IMR-90 (cell line): ENCODE data around the gene NOS1AP. TPM values are rescaled to one million over a fixed set of nuclear protein-coding genes. Genes with fewer than 3 reads are reported as not detected.

Source experiments
- ATAC-seq: fragments of 200-7000 bp; cut with Tn5 transposase; 2 replicates; pipeline ENCODE4 v1.9.1; 2020; ENCODE audit warnings: low read depth, mild to moderate bottlenecking, moderate library complexity
- BruUV-seq: library from RNA; stranded (reverse); fragments of 400-500 nt; replicated peaks from 2 replicates; lab custom pipeline; 2021; lab: Mats Ljungman, UMichigan
- CTCF ChIA-PET: fragments of 300-600 bp; formaldehyde crosslinking; extraction: SDS; loops from one replicate; lab custom pipeline; 2021; ENCODE audit warnings: antibody characterized with exemption; lab: Yijun Ruan, JAX
- POLR2A ChIA-PET: fragments of 300-600 bp; sonication (Branson Sonifier 250); formaldehyde crosslinking; loops from one replicate; lab custom pipeline; 2022; ENCODE audit warnings: antibody characterized with exemption; ENCODE audit not compliant: unreplicated experiment; lab: Charles Lee
- DNase-seq: peaks from one replicate; pipeline ENCODE4 v3.0.0; 2013
- H2AFZ ChIP-seq: replicated peaks from 2 replicates; pipeline ENCODE3; 2013; ENCODE audit warnings: low read length, mild to moderate bottlenecking; ENCODE audit not compliant: poor library complexity
- H2AK5ac ChIP-seq: 2 replicates; pipeline ENCODE4 v1.6.1; 2013; ENCODE audit warnings: low read depth, low read length, inconsistent platforms
- H2AK9ac ChIP-seq: replicated peaks from 2 replicates; pipeline ENCODE3; 2013; ENCODE audit warnings: mild to moderate bottlenecking, low read depth, low read length, moderate library complexity; ENCODE audit not compliant: poor library complexity
- H2BK120ac ChIP-seq: 2 replicates; pipeline ENCODE4 v1.6.1; 2013; ENCODE audit warnings: low read depth, low read length, inconsistent platforms
- H2BK15ac ChIP-seq: 3 replicates; pipeline ENCODE4 v1.6.1; 2013; ENCODE audit warnings: low read depth, low read length, inconsistent platforms
- H2BK20ac ChIP-seq: 2 replicates; pipeline ENCODE4 v1.6.1; 2013; ENCODE audit warnings: low read depth, mild to moderate bottlenecking, inconsistent platforms, low read length, moderate library complexity
- H2BK5ac ChIP-seq: 2 replicates; pipeline ENCODE4 v1.6.1; 2013; ENCODE audit warnings: mild to moderate bottlenecking, low read depth, low read length, inconsistent platforms; ENCODE audit not compliant: poor library complexity, severe bottlenecking
- H3K14ac ChIP-seq: replicated peaks from 2 replicates; pipeline ENCODE4 v1.6.1; 2013; ENCODE audit warnings: low read depth, low read length, inconsistent platforms
- H3K18ac ChIP-seq: 2 replicates; pipeline ENCODE4 v1.6.1; 2013; ENCODE audit warnings: low read depth, low read length, control low read depth
- H3K23ac ChIP-seq: 2 replicates; pipeline ENCODE4 v1.6.1; 2013; ENCODE audit warnings: low read depth, low read length, inconsistent platforms
- H3K27ac ChIP-seq: 2 replicates; pipeline ENCODE4 v1.5.1; 2013; ENCODE audit warnings: mild to moderate bottlenecking, control low read depth, low read length; ENCODE audit not compliant: insufficient read depth
- H3K27me3 ChIP-seq: 2 replicates; pipeline ENCODE4 v1.6.1; 2013; ENCODE audit warnings: low read length; ENCODE audit not compliant: control insufficient read depth, insufficient read depth
- H3K36me3 ChIP-seq: 2 replicates; pipeline ENCODE4 v1.6.1; 2013; ENCODE audit warnings: low read length, mixed read lengths; ENCODE audit not compliant: control insufficient read depth, insufficient read depth
- H3K4ac ChIP-seq: 2 replicates; pipeline ENCODE4 v1.6.1; 2013; ENCODE audit warnings: low read depth, low read length, inconsistent platforms
- H3K4me1 ChIP-seq: 2 replicates; pipeline ENCODE4 v1.6.1; 2013; ENCODE audit warnings: low read length, mixed read lengths; ENCODE audit not compliant: control insufficient read depth, insufficient read depth
- H3K4me2 ChIP-seq: 2 replicates; pipeline ENCODE4 v1.6.1; 2013; ENCODE audit warnings: low read depth, mild to moderate bottlenecking, control low read depth, low read length, moderate library complexity
- H3K4me3 ChIP-seq: 2 replicates; pipeline ENCODE4 v1.5.1; 2013; ENCODE audit warnings: low read depth, mild to moderate bottlenecking, control low read depth, low read length, moderate library complexity; ENCODE audit not compliant: insufficient read depth
- H3K56ac ChIP-seq: 2 replicates; pipeline ENCODE4 v1.6.1; 2013; ENCODE audit warnings: low read length, inconsistent platforms; ENCODE audit not compliant: insufficient read depth; ENCODE audit errors: extremely low read depth
- H3K79me1 ChIP-seq, 2 experiments: 2 replicates each; pipeline ENCODE4 v1.6.1; 2013; ENCODE audit warnings: low read length in 2 of 2, inconsistent platforms in 1 of 2, low read depth in 1 of 2
- H3K9ac ChIP-seq: 2 replicates; pipeline ENCODE4 v1.6.1; 2013; ENCODE audit warnings: low read depth, low read length, control low read depth
- H3K9me1 ChIP-seq: 2 replicates; pipeline ENCODE4 v1.6.1; 2013; ENCODE audit warnings: low read length, inconsistent platforms; ENCODE audit not compliant: insufficient read depth
- H3K9me3 ChIP-seq: 2 replicates; pipeline ENCODE4 v1.6.1; 2013; ENCODE audit warnings: low read length; ENCODE audit not compliant: control insufficient read depth, insufficient read depth
- H4K20me1 ChIP-seq: 2 replicates; pipeline ENCODE4 v1.6.1; 2013; ENCODE audit warnings: low read length, inconsistent platforms; ENCODE audit not compliant: insufficient read depth
- H4K5ac ChIP-seq: 2 replicates; pipeline ENCODE4 v1.6.1; 2013; ENCODE audit warnings: mild to moderate bottlenecking, low read depth, low read length, control low read depth
- H4K8ac ChIP-seq, 2 experiments: 2 replicates each; pipeline ENCODE4 v1.6.1; 2013; ENCODE audit warnings: low read depth in 2 of 2, low read length in 2 of 2, control low read depth in 1 of 2, inconsistent platforms in 1 of 2
- H4K91ac ChIP-seq: 2 replicates; pipeline ENCODE4 v1.6.1; 2013; ENCODE audit warnings: low read depth, low read length, inconsistent platforms; ENCODE audit not compliant: insufficient read depth
- MAZ ChIP-seq: IDR thresholded peaks from 2 replicates; pipeline ENCODE4 v1.6.1; 2012; ENCODE audit warnings: low read depth, mild to moderate bottlenecking, low read length, improper control_type of control experiment, moderate library complexity, borderline replicate concordance
- WGBS, 2 experiments: methylation state at CpG; one replicate each; pipeline versions ENCODE4 v1.1.5 to v1.1.7; 2013; ENCODE audit warnings: missing lambda C conversion rate in 2 of 2; ENCODE audit not compliant: insufficient read length in 1 of 2; ENCODE audit errors: extremely low coverage in 2 of 2; 5-methylcytosine and 5-hydroxymethylcytosine counted together
- dilution Hi-C: fragments of 300-500 bp; cut with HindIII; formaldehyde crosslinking; loops from one replicate; pipeline ENCODE4 v1.14.3; 2018; ENCODE audit warnings: low sequenced_read_pairs; ENCODE audit not compliant: unreplicated experiment
- in situ Hi-C: fragments of 300-500 bp; cut with MboI; formaldehyde crosslinking; loops from 3 replicates; pipeline ENCODE4 v1.14.3; 2019; ENCODE audit warnings: low sequenced_read_pairs, inconsistent platforms, mixed read lengths
- intact Hi-C: fragments of 100-400 bp; cut with micrococcal nuclease; formaldehyde crosslinking; loops from 2 replicates; pipeline ENCODE4 v1.10.0; 2022
- polyA plus RNA-seq, 3 experiments: library from polyadenylated mRNA; depleted of rRNA; stranded (reverse); fragments of >200 nt; gene quantifications; 2 replicates each; pipeline ENCODE4 v1.2.3, GENCODE V29; 2012; ENCODE audit warnings: low replicate concordance in 1 of 3
- total RNA-seq: library from RNA; depleted of rRNA; stranded (reverse); fragments of >200 nt; gene quantifications from 2 replicates; pipeline ENCODE4 v1.2.3, GENCODE V29; 2012

Gene NOS1AP
- total and polyA plus RNA-seq, 2 of the 4 experiments (the other 2 are of a cell fraction), result 0.18 to 0.19 TPM

DNA sequence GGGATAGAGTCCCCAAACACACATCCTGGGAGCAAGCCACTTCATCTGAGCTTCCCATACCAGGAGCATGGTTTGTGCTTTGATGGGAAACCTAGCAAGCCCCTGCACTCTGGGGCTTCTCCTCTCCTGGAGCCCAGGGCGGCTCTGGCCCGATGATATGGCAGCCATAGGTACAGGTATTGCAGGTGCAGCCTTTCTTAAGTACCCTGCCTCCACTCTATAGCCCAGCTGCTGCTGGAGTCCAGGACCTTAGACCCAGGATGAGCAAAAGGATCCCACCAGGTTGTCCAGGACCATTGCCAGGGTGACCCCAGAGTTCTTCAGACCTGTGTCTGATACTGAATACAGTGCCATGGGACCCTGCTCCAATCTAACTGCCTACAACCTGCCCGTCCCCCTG, 316.2 kb downstream of the NOS1AP start:
- TF ChIP-seq MAZ, result no peak
- in situ Hi-C loops (loop anchor here (25.0 kb wide), 1 partner anchor 598 kb away; no protein-coding TSS in a partner anchor), dilution Hi-C loops (no loop called here), intact Hi-C loops (no loop called here)
- no peak overlapping the region for H4K5ac ChIP-seq
- no peak overlapping the region for H3K23ac ChIP-seq
- H2AK5ac ChIP-seq, result no peak overlapping the region
- no peak overlapping the region for H3K4ac ChIP-seq
- H3K4me2 ChIP-seq, result no peak overlapping the region
- H3K4me3 ChIP-seq, result no peak overlapping the region
- no peak overlapping the region for H2BK120ac ChIP-seq
- H4K8ac ChIP-seq, result no peak overlapping the region
- CTCF ChIA-PET, result interaction anchor here (0.6 kb wide), 1 partner anchor 585 kb away, joined by 7 read pairs; no protein-coding TSS in a partner anchor
- ATAC-seq (no peak), DNase-seq (no peak)
- no peak overlapping the region for H2AFZ ChIP-seq
- no peak overlapping the region for H2BK15ac ChIP-seq
- no peak overlapping the region for H2BK20ac ChIP-seq
- no TSS peak for BruUV-seq
- no peak overlapping the region for H2BK5ac ChIP-seq
- no peaks in the 10 kb centered on the region for H3K9me3 ChIP-seq
- H3K18ac ChIP-seq, result no peak overlapping the region
- no peaks in the 10 kb centered on the region for H3K79me1 ChIP-seq
- no peak overlapping the region for H3K14ac ChIP-seq
- no peak overlapping the region for H2AK9ac ChIP-seq
- peaks cover 31% of the 10 kb centered on the region for H3K27me3 ChIP-seq
- no peaks in the 10 kb centered on the region for H3K36me3 ChIP-seq
- no peaks in the 10 kb centered on the region for H3K4me1 ChIP-seq
- 75% methylated on average over 2 of the region's 3 CpGs; no CpG with 5 or more reads in 1 of the 2 experiments for WGBS, 2 experiments
- no peaks in the 10 kb centered on the region for H4K20me1 ChIP-seq
- no peak overlapping the region for H4K91ac ChIP-seq
- no peak overlapping the region for H3K56ac ChIP-seq
- H3K27ac ChIP-seq, result no peak overlapping the region
- POLR2A ChIA-PET, result no interaction called here
- no peak overlapping the region for H3K9ac ChIP-seq
- no peaks in the 10 kb centered on the region for H3K9me1 ChIP-seq
